DOHH2 (cell line): ENCODE data around the gene XPNPEP3.

Experiments
- H3F3A ChIP-seq: fragments of 200-600 bp; sonication (generic), shearing (Covaris generic); 2 replicates; pipeline ENCODE4 v1.6.0; 2016; ENCODE audit warnings: antibody characterized with exemption, mild to moderate bottlenecking; ENCODE audit not compliant: control insufficient read depth, insufficient read depth
- H3K27ac ChIP-seq: fragments of 200-600 bp; sonication (generic); 2 replicates; pipeline ENCODE4 v1.5.1; 2014; ENCODE audit warnings: low read depth, mild to moderate bottlenecking, low read length, moderate library complexity
- H3K27me3 ChIP-seq: fragments of 200-600 bp; sonication (generic); 2 replicates; pipeline ENCODE4 v1.6.1; 2014; ENCODE audit warnings: mild to moderate bottlenecking, low read length, mixed read lengths; ENCODE audit not compliant: control insufficient read depth
- H3K36me3 ChIP-seq: fragments of 200-600 bp; sonication (generic); 2 replicates; pipeline ENCODE4 v1.6.1; 2014; ENCODE audit warnings: mild to moderate bottlenecking, low read length, moderate library complexity, mixed read lengths; ENCODE audit not compliant: control insufficient read depth
- H3K4me1 ChIP-seq: fragments of 200-600 bp; sonication (generic); 2 replicates; pipeline ENCODE4 v1.6.1; 2014; ENCODE audit warnings: mild to moderate bottlenecking, low read length, mixed read lengths; ENCODE audit not compliant: control insufficient read depth
- H3K4me2 ChIP-seq: fragments of 200-600 bp; sonication (generic); 2 replicates; pipeline ENCODE4 v1.6.0; 2014; ENCODE audit warnings: mild to moderate bottlenecking, low read length, moderate library complexity
- H3K4me3 ChIP-seq: fragments of 200-600 bp; sonication (generic); 2 replicates; pipeline ENCODE4 v1.5.1; 2014; ENCODE audit warnings: mild to moderate bottlenecking, low read length, mixed read lengths
- H3K79me2 ChIP-seq: fragments of 200-600 bp; sonication (generic); 2 replicates; pipeline ENCODE4 v1.6.1; 2014; ENCODE audit warnings: mild to moderate bottlenecking, low read length, mixed read lengths; ENCODE audit not compliant: control insufficient read depth
- H3K9me2 ChIP-seq: fragments of 200-600 bp; sonication (generic); replicated peaks from 2 replicates; pipeline ENCODE4 v1.6.1; 2014; ENCODE audit warnings: mild to moderate bottlenecking, low read length, mixed read lengths; ENCODE audit not compliant: control insufficient read depth
- H3K9me3 ChIP-seq: fragments of 200-600 bp; sonication (generic); 2 replicates; pipeline ENCODE4 v1.6.1; 2014; ENCODE audit warnings: antibody characterized with exemption, low read length, mixed read lengths; ENCODE audit not compliant: control insufficient read depth, insufficient read depth
- H4K20me1 ChIP-seq: fragments of 200-600 bp; sonication (generic); 2 replicates; pipeline ENCODE4 v1.6.0; 2014; ENCODE audit warnings: low read depth, mild to moderate bottlenecking, antibody characterized with exemption, low read length, moderate library complexity; ENCODE audit not compliant: control insufficient read depth, insufficient read depth
- CTCF ChIP-seq: fragments of 200-600 bp; sonication (generic); IDR thresholded peaks from one replicate; pipeline ENCODE4 v1.5.1; 2014; ENCODE audit warnings: antibody characterized with exemption, mild to moderate bottlenecking, low read depth, low read length; ENCODE audit not compliant: poor library complexity, severe bottlenecking
- EZH2phosphoT487 ChIP-seq: fragments of 200-600 bp; sonication (generic); IDR thresholded peaks from 2 replicates; pipeline ENCODE4 v1.6.1; 2017; ENCODE audit warnings: borderline replicate concordance, mild to moderate bottlenecking, antibody characterized with exemption, low read length, moderate library complexity, mixed read lengths

Gene XPNPEP3

GRCh38 chr22:40874016-40874415 is 17.1 kb downstream of the XPNPEP3 start:
- no peak overlapping the region for H3K27ac ChIP-seq
- H3K9me3 ChIP-seq = no peaks in the 10 kb centered on the region
- H3K27me3 ChIP-seq = no peaks in the 10 kb centered on the region
- H3K4me3 ChIP-seq = no peak overlapping the region
- no peaks in the 10 kb centered on the region for H3K4me1 ChIP-seq
- TF ChIP-seq CTCF (no peak), EZH2phosphoT487 (no peak)
- no peaks in the 10 kb centered on the region for H4K20me1 ChIP-seq
- no peaks in the 10 kb centered on the region for H3K9me2 ChIP-seq
- H3K79me2 ChIP-seq = no peaks in the 10 kb centered on the region
- no peak overlapping the region for H3K4me2 ChIP-seq
- H3F3A ChIP-seq = no peaks in the 10 kb centered on the region; the same call in 1 of the 2 replicates
- peaks cover 8% of the 10 kb centered on the region for H3K36me3 ChIP-seq

GRCh38 chr22:40875111-40875510 is 18.2 kb downstream of the XPNPEP3 start:
- H3K4me2 ChIP-seq = no peak overlapping the region
- no peak overlapping the region for H3K27ac ChIP-seq
- H3K27me3 ChIP-seq = no peaks in the 10 kb centered on the region
- no peaks in the 10 kb centered on the region for H3K9me2 ChIP-seq
- H3F3A ChIP-seq = no peaks in the 10 kb centered on the region
- H3K79me2 ChIP-seq = no peaks in the 10 kb centered on the region
- H3K4me3 ChIP-seq = no peak overlapping the region
- H3K9me3 ChIP-seq = no peaks in the 10 kb centered on the region
- H3K4me1 ChIP-seq = 0 out of 2 replicates have a peak, but pooled peaks cover under 1% of the 10 kb centered on the region
- TF ChIP-seq CTCF (no peak), EZH2phosphoT487 (no peak)
- peaks cover 8% of the 10 kb centered on the region for H3K36me3 ChIP-seq
- H4K20me1 ChIP-seq = no peaks in the 10 kb centered on the region

GRCh38 chr22:40876907-40877306 is 20.0 kb downstream of the XPNPEP3 start:
- Histone ChIP-seq H3K9me2 (no peaks in the 10 kb centered on the region), H3K4me2 (no peak overlapping the region), H4K20me1 (no peaks in the 10 kb centered on the region), H3K79me2 (no peaks in the 10 kb centered on the region), H3K27ac (no peak overlapping the region), H3K9me3 (no peaks in the 10 kb centered on the region), H3K27me3 (no peaks in the 10 kb centered on the region), H3K4me1 (0 out of 2 replicates have a peak, but pooled peaks cover 2% of the 10 kb centered on the region), H3F3A (no peaks in the 10 kb centered on the region), H3K4me3 (no peak overlapping the region), H3K36me3 (peaks cover 7% of the 10 kb centered on the region; the same call in 1 of the 2 replicates)
- no peak for TF ChIP-seq EZH2phosphoT487
- TF ChIP-seq CTCF = no peak

GRCh38 chr22:40877488-40877887 is 20.5 kb downstream of the XPNPEP3 start:
- H3K27me3 ChIP-seq = no peaks in the 10 kb centered on the region
- H4K20me1 ChIP-seq = no peaks in the 10 kb centered on the region
- TF ChIP-seq EZH2phosphoT487 (no peak), CTCF (no peak)
- 0 out of 2 replicates have a peak, but pooled peaks cover 2% of the 10 kb centered on the region for H3K4me1 ChIP-seq
- no peaks in the 10 kb centered on the region for H3K79me2 ChIP-seq
- H3K27ac ChIP-seq = no peak overlapping the region
- no peaks in the 10 kb centered on the region for H3K9me3 ChIP-seq
- H3K4me3 ChIP-seq = no peak overlapping the region
- H3F3A ChIP-seq = no peaks in the 10 kb centered on the region
- no peaks in the 10 kb centered on the region for H3K9me2 ChIP-seq
- H3K36me3 ChIP-seq = peaks cover 9% of the 10 kb centered on the region
- no peak overlapping the region for H3K4me2 ChIP-seq
